Subcutaneous abdominal adipose tissue (tissue), 5 donors: ENCODE results near the gene SPRR2D.

Source experiments
- H3K27ac ChIP-seq: one replicate; pipeline ENCODE4 v1.7.0; 2013; ENCODE audit warnings: low read depth, mild to moderate bottlenecking, inconsistent platforms, low read length, moderate library complexity
- H3K27me3 ChIP-seq, 5 donors: one replicate each; pipeline ENCODE4 v1.7.0; 2013; ENCODE audit warnings: low read length in 5 of 5, inconsistent platforms in 1 of 5; ENCODE audit not compliant: control insufficient read depth in 5 of 5, insufficient read depth in 4 of 5
- H3K36me3 ChIP-seq, 5 donors: one replicate each; pipeline ENCODE4 v1.7.0; 2013; ENCODE audit warnings: low read length in 5 of 5; ENCODE audit not compliant: control insufficient read depth in 5 of 5, insufficient read depth in 5 of 5
- H3K4me1 ChIP-seq, 5 donors: one replicate each; pipeline ENCODE4 v1.7.0; 2013; ENCODE audit warnings: low read length in 5 of 5, mild to moderate bottlenecking in 3 of 5, moderate library complexity in 1 of 5; ENCODE audit not compliant: control insufficient read depth in 5 of 5, insufficient read depth in 5 of 5
- H3K4me3 ChIP-seq, 5 donors: one replicate each; pipeline ENCODE4 v1.7.0; 2013; ENCODE audit warnings: low read length in 5 of 5, low read depth in 1 of 5
- H3K9ac ChIP-seq, 5 donors: one replicate each; pipeline ENCODE4 v1.7.0; 2013; ENCODE audit warnings: low read length in 5 of 5, mild to moderate bottlenecking in 4 of 5, moderate library complexity in 3 of 5
- H3K9me3 ChIP-seq, 5 donors: one replicate each; pipeline ENCODE4 v1.7.0; 2013; ENCODE audit warnings: low read length in 5 of 5; ENCODE audit not compliant: control insufficient read depth in 5 of 5
- donor health status: healthy.
- donor health status: healthy.
- donor health status: healthy.
- donor health status: healthy.
- donor health status: healthy.

SPRR2D gene

GRCh38 chr1:152993186-152993585, 47.7 kb downstream of the SPRR2D start:
- Histone ChIP-seq H3K4me3 (no peak overlapping the region), H3K4me1 (no peaks in the 10 kb centered on the region), H3K36me3 (no peaks in the 10 kb centered on the region), H3K9me3 (peaks cover 0 to 11% (median 4%) of the 10 kb centered on the region in 5 donors), H3K27ac (no peak overlapping the region), H3K27me3 (no peaks in the 10 kb centered on the region), H3K9ac (no peak overlapping the region)
